Fibroblast of mammary gland (primary cell): ENCODE measurements around the gene IL17RA.

Experiments used
- DNase-seq: peaks from one replicate; pipeline ENCODE4 v3.0.0-alpha.2; 2010; ENCODE audit warnings: low read depth
- H3K4me3 ChIP-seq: 2 replicates; pipeline ENCODE4 v1.5.1; 2011; ENCODE audit warnings: low read depth, mild to moderate bottlenecking, low read length, moderate library complexity; ENCODE audit not compliant: control insufficient read depth
- TF ChIP-seq, protein P1 (sequence below): conservative IDR thresholded peaks from 2 replicates; pipeline ENCODE4 v1.5.1; 2011; ENCODE audit warnings: low read depth, low read length, inconsistent platforms; ENCODE audit not compliant: control insufficient read depth, insufficient read depth

Gene IL17RA

DNA sequence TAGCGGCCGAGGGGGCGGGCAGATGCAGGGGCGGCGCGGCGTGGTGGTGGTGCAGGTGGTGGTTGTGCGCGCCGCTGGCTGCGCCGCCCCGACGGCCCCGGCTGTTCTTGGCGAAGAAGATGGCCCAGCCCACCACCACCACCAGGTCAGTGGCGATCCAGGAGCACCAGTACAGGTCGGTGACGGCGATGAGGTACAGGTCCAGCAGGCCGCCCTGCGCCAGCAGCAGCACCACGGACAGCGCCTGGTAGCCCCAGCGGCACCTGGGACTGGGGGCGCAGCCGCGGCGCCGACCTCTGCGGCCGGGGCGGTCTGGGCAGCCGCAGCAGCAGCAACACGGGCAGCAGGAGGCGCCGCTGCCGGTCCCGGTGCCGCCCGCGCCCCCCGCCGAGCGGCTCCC, 35.5 kb downstream of the IL17RA start:
- TF ChIP-seq, protein P1, sequence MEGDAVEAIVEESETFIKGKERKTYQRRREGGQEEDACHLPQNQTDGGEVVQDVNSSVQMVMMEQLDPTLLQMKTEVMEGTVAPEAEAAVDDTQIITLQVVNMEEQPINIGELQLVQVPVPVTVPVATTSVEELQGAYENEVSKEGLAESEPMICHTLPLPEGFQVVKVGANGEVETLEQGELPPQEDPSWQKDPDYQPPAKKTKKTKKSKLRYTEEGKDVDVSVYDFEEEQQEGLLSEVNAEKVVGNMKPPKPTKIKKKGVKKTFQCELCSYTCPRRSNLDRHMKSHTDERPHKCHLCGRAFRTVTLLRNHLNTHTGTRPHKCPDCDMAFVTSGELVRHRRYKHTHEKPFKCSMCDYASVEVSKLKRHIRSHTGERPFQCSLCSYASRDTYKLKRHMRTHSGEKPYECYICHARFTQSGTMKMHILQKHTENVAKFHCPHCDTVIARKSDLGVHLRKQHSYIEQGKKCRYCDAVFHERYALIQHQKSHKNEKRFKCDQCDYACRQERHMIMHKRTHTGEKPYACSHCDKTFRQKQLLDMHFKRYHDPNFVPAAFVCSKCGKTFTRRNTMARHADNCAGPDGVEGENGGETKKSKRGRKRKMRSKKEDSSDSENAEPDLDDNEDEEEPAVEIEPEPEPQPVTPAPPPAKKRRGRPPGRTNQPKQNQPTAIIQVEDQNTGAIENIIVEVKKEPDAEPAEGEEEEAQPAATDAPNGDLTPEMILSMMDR: no peak
- H3K4me3 ChIP-seq: no peak overlapping the region
- DNase-seq: peak; percentile 26

GRCh38 chr22:17120711-17121232, 36.0 kb downstream of the IL17RA start:
- no peak overlapping the region for H3K4me3 ChIP-seq
- DNase-seq: no peak
- TF ChIP-seq, protein P1: no peak

DNA sequence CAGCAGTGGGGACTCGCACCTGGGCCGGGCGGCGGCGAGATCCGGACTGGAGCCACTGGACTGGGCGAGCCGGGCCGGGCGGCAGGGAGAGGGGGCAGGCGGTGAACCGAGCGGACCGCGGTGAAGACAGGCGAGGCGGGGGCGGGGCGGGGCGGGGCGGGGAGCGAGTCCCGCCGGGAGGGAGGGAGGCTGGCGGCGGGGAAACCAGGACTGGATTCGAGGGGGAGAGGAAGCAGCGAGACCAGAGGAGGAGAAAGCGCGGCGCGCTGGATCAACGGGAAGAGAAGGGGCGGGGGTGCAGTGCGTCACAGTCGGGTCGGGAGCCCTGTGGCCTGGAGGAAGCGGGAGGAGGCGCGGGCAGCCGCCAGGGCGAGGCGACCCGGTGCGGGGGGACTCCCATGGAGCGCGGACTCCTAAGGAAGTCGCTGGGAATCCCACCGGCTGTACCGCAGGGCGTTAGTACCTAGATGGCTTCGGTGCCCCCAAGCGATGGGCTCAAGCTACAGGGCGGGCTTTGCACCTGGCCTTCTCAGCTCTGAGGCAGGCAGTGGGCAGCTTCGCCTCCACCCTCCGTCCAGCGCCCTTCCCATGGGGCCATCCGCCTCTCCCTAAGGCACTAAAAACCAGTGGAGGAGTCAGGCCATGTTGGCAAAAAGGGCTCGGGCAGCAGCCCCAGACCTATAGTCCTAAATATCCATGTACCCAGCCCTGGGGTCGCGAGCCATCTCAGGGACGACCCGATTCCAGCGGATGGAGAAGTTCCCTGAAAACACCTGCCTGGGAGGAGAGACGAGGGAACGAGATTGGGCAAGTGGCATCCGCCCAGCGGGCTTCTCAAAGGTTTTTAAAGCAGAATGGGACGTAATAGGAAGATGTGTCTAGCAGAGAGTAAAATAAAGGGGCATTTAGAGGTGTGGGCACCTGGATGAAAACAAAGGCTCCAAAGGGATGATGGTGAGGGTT, 36.7 kb downstream of the IL17RA start, which contains the start of gene TMEM121B:
TSS of gene TMEM121B (minus strand) at position 128 of the 963 bp plus-strand sequence. CDS start 233 bp downstream, outside the sequence.
- TF ChIP-seq, protein P1: no peak
- peak; percentile 50 for DNase-seq
- peak within 1 kb of the TSS; percentile 21 for H3K4me3 ChIP-seq

DNA sequence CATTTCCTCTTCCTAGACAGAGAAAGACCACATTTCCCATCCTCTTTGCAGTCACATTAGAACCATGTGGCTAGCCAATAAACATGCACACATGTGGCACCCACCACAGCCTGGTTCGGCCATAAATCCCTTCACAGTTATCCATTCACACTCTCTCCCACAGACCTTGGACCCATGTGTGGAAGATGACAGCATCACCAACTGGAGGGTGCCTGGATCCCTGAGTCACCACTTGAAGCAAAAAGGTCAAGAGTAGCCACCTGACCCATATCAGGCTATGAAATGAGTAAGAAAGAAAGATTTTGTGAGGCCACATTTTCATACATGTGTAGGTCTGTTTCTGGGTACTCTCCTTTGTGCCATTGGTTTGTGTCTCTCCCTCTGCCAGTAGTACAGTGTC, 45.4 kb downstream of the IL17RA start:
- H3K4me3 ChIP-seq: no peak overlapping the region
- DNase-seq: peak; percentile 42
- TF ChIP-seq, protein P1: no peak

DNA sequence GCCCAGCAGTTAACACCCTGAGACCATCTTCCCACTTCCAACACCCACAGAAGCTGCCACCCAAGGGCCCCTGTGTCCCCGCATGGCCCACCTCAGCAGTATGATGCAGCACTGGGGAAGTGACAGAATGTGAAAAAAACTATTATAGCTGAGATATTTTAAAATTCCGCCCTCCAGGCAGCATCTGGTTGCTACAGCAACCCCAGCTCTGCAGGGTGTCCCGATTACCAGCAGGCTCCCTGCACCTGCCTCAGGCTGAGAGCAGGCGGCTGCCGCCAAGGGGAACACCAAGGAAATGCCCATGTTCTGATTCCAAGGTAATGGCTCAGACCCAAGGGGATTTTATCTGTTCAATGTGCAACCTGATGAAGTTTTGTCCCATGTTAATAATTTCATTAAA, 46.9 kb downstream of the IL17RA start:
- TF ChIP-seq, protein P1: no peak
- H3K4me3 ChIP-seq: no peak overlapping the region
- DNase-seq: no peak

- TF ChIP-seq, protein P1: no peak
- no peak for DNase-seq
- no peak overlapping the region for H3K4me3 ChIP-seq
Measured at GRCh38 chr22:17132112-17132511, 47.3 kb downstream of the IL17RA start.
